GM18526 (cell line): Measurements from ENCODE around the gene CDK11A.

ENCODE experiments used
- POLR2A ChIP-seq: IDR thresholded peaks from 3 replicates; pipeline ENCODE4 v1.6.1; 2011; ENCODE audit not compliant: insufficient read length; ENCODE audit errors: extremely low read depth

Gene CDK11A

GRCh38 chr1:1758059-1758621, 34.0 kb upstream of the CDK11A start:
- TF ChIP-seq POLR2A: no peak

- TF ChIP-seq POLR2A: no peak
These were observed 33.4 kb upstream of the CDK11A start for GRCh38 chr1:1757422-1758058.

GRCh38 chr1:1756661-1757421, 32.7 kb upstream of the CDK11A start:
- TF ChIP-seq POLR2A: no peak

GRCh38 chr1:1755852-1756251, 31.7 kb upstream of the CDK11A start:
- no peak for TF ChIP-seq POLR2A

GRCh38 chr1:1755426-1755825, 31.3 kb upstream of the CDK11A start:
- TF ChIP-seq POLR2A: no peak

GRCh38 chr1:1754051-1754815, 30.1 kb upstream of the CDK11A start:
- TF ChIP-seq POLR2A: no peak

- no peak for TF ChIP-seq POLR2A
These were observed 29.4 kb upstream of the CDK11A start for GRCh38 chr1:1753607-1754005.

- no peak for TF ChIP-seq POLR2A
These were observed 28.8 kb upstream of the CDK11A start for GRCh38 chr1:1752636-1753606.

GRCh38 chr1:1752190-1752589, 28.0 kb upstream of the CDK11A start:
- TF ChIP-seq POLR2A: no peak

- TF ChIP-seq POLR2A: no peak
These were observed 24.6 kb upstream of the CDK11A start for GRCh38 chr1:1748686-1749321.

- no peak for TF ChIP-seq POLR2A
These were observed 8.2 kb upstream of the CDK11A start for GRCh38 chr1:1732381-1732780.

GRCh38 chr1:1730870-1731269, 6.7 kb upstream of the CDK11A start:
- TF ChIP-seq POLR2A: no peak

GRCh38 chr1:1721201-1721600, 3.0 kb downstream of the CDK11A start:
- TF ChIP-seq POLR2A: no peak

GRCh38 chr1:1703796-1704195, 20.4 kb downstream of the CDK11A start:
- TF ChIP-seq POLR2A: no peak
